Measurements from ENCODE around the gene MUC15. TPM values are rescaled to one million over a fixed set of nuclear protein-coding genes. Genes with fewer than 3 reads are reported as not detected.

Gene MUC15
- total RNA-seq, 1 experiment from 2014 or later, result not detected

GRCh38 chr11:26599876-26600434, 27.9 kb upstream of the MUC15 start:
- DNase-seq (ENCODE audit: low spot score) (no peak), ATAC-seq (no peak)
- TF ChIP-seq ZNF281 (CRISPR knock-in tag; IDR thresholded peaks at IDR 0.05), result no peak
- TF ChIP-seq MYBL2 (CRISPR knock-in tag; IDR thresholded peaks at IDR 0.05), result no peak
- TF ChIP-seq ATF3 (CRISPR knock-in tag; conservative IDR thresholded peaks at IDR 0.05), result no peak
- no peak for TF ChIP-seq FOXJ3 (CRISPR knock-in tag; IDR thresholded peaks at IDR 0.05; ENCODE audit: borderline replicate concordance)
- no peak for TF ChIP-seq CTCF (IDR thresholded peaks at IDR 0.05)
- no peak for TF ChIP-seq NR1H2 (CRISPR knock-in tag; IDR thresholded peaks at IDR 0.05)
- TF ChIP-seq CDX4 (CRISPR knock-in tag; IDR thresholded peaks at IDR 0.05; ENCODE audit: borderline replicate concordance), result no peak
- TF ChIP-seq ZNF263 (CRISPR knock-in tag; IDR thresholded peaks at IDR 0.05; ENCODE audit: low read depth), result no peak
- no peak for TF ChIP-seq TEAD4 (CRISPR knock-in tag; IDR thresholded peaks at IDR 0.05)
- TF ChIP-seq FOXK1 (CRISPR knock-in tag; IDR thresholded peaks at IDR 0.05), result no peak
- TF ChIP-seq E2F4 (CRISPR knock-in tag; IDR thresholded peaks at IDR 0.05; ENCODE audit: borderline replicate concordance, low read depth), result no peak
- no peak overlapping the region for H3K4me3 Mint-ChIP-seq
- H3K27ac Mint-ChIP-seq, result no peak overlapping the region
- H3K36me3 Mint-ChIP-seq, result peaks cover 8% of the 10 kb centered on the region; the same call in 1 of the 2 replicates
- H3K9me3 Mint-ChIP-seq, result peaks cover 18% of the 10 kb centered on the region
- POLR2A ChIA-PET, result no interaction called here
- H3K4me1 Mint-ChIP-seq, result peaks cover 21% of the 10 kb centered on the region
- H3K27me3 Mint-ChIP-seq (ENCODE audit: low read depth), result no peaks in the 10 kb centered on the region; the same call in 1 of the 2 replicates
- CTCF ChIA-PET, result no interaction called here

GRCh38 chr11:26599425-26599824, 27.4 kb upstream of the MUC15 start:
- Mint-ChIP-seq H3K9me3 (peaks cover 13% of the 10 kb centered on the region), H3K27me3 (ENCODE audit: low read depth) (no peaks in the 10 kb centered on the region; the same call in 1 of the 2 replicates), H3K27ac (no peak overlapping the region), H3K4me1 (peaks cover 16% of the 10 kb centered on the region), H3K4me3 (no peak overlapping the region), H3K36me3 (peaks cover 5% of the 10 kb centered on the region; the same call in 1 of the 2 replicates)
- ATAC-seq (no peak), DNase-seq (ENCODE audit: low spot score) (no peak)
- POLR2A ChIA-PET, result no interaction called here
- CTCF ChIA-PET, result no interaction called here
- TF ChIP-seq ELF4 (CRISPR knock-in tag; IDR thresholded peaks at IDR 0.05; ENCODE audit: low read depth), result no peak
- no peak for TF ChIP-seq RELA (CRISPR knock-in tag; IDR thresholded peaks at IDR 0.05; ENCODE audit: borderline replicate concordance)

- ChIA-PET POLR2A (no interaction called here), CTCF (no interaction called here)
- peaks cover 6% of the 10 kb centered on the region for H3K9me3 Mint-ChIP-seq
- TF ChIP-seq SMAD4 (CRISPR knock-in tag; IDR thresholded peaks at IDR 0.05) (no peak), ATF2 (CRISPR knock-in tag; IDR thresholded peaks at IDR 0.05; ENCODE audit: borderline replicate concordance, low read depth) (no peak), ARID4B (CRISPR knock-in tag; IDR thresholded peaks at IDR 0.05; ENCODE audit: borderline replicate concordance) (no peak), MLX (CRISPR knock-in tag; IDR thresholded peaks at IDR 0.05) (no peak), TP53 (CRISPR knock-in tag; IDR thresholded peaks at IDR 0.05) (no peak)
These were observed 25.8 kb upstream of the MUC15 start for GRCh38 chr11:26597899-26598298.

More at GRCh38 chr11:26597899-26598298, 25.8 kb upstream of the MUC15 start:
- no peaks in the 10 kb centered on the region for H3K36me3 Mint-ChIP-seq
- no peak for DNase-seq (ENCODE audit: low spot score)
- no peaks in the 10 kb centered on the region; the same call in 1 of the 2 replicates for H3K27me3 Mint-ChIP-seq (ENCODE audit: low read depth)
- H3K4me1 Mint-ChIP-seq, result peaks cover 10% of the 10 kb centered on the region; the same call in 1 of the 2 replicates
- H3K4me3 Mint-ChIP-seq, result no peak overlapping the region
- no peak overlapping the region for H3K27ac Mint-ChIP-seq
- no peak for ATAC-seq
